ENCODE measurements around the gene KHDC3L. TPM values are rescaled to one million over a fixed set of nuclear protein-coding genes. Genes with fewer than 3 reads are reported as not detected.

The KHDC3L gene
- total and polyA plus RNA-seq, 2 of the 8 experiments (the other 6 are each of a cell fraction or from before 2014, with no cell fraction given): 0.11 TPM; not detected in 1

- Histone ChIP-seq H2BK12ac (ENCODE audit: low read depth, low read length) (peak within 1 kb of the TSS; percentile 60; the same call in 1 of the 2 replicates), H4K8ac (ENCODE audit: extremely low read depth, insufficient read depth, low read length) (no peak within 1 kb of the TSS), H3K36me3 (ENCODE audit: control insufficient read depth in 2 of 4, insufficient read depth in 4 of 4, low read length in 3 of 4) (no peaks in the 10 kb centered on the region), H2AK5ac (ENCODE audit: low read depth, low read length) (no peak within 1 kb of the TSS), H2BK5ac (ENCODE audit: low read depth, low read length) (no peak within 1 kb of the TSS), H3K79me2 (ENCODE audit: control insufficient read depth in 1 of 2, insufficient read depth in 2 of 2, low read length in 2 of 2) (no peaks in the 10 kb centered on the region), H2AFZ (ENCODE audit: low read length) (peak within 1 kb of the TSS; percentile 10; the same call in 1 of the 2 replicates), H4K5ac (ENCODE audit: insufficient read length, low read depth, low read length) (no peak within 1 kb of the TSS), H3K23ac (ENCODE audit: insufficient read length) (no peak within 1 kb of the TSS), H2BK120ac (replicated peaks; ENCODE audit: low read depth, low read length) (peak within 1 kb of the TSS; percentile 59), H3K4ac (replicated peaks; ENCODE audit: insufficient read length, low read depth, low read length) (no peak within 1 kb of the TSS), H3K4me1 (replicated peaks in 1 of 4; ENCODE audit: control insufficient read depth in 3 of 4, insufficient read depth in 4 of 4, low read length in 3 of 4) (peaks cover 0 to 6% (median 2%) of the 10 kb centered on the region in 4 experiments; a peak in 3 of 7 replicates), H3K4me2 (ENCODE audit: insufficient read depth in 1 of 2, low read depth in 2 of 2, low read length in 2 of 2) (no peak within 1 kb of the TSS), H3K9ac (replicated peaks in 1 of 4; ENCODE audit: extremely low read depth in 1 of 4, low read depth in 3 of 4, low read length in 3 of 4) (no peak within 1 kb of the TSS), H4K20me1 (replicated peaks in 1 of 2; ENCODE audit: control insufficient read depth in 1 of 2, insufficient read depth in 2 of 2, low read length in 2 of 2) (no peaks in the 10 kb centered on the region), H3K23me2 (ENCODE audit: low read depth, low read length) (no peaks in the 10 kb centered on the region), H2BK20ac (ENCODE audit: low read length) (peak within 1 kb of the TSS; percentile 40; the same call in 1 of the 2 replicates), H2BK15ac (ENCODE audit: low read length) (no peak within 1 kb of the TSS), H3K18ac (ENCODE audit: extremely low read depth, low read length) (peak within 1 kb of the TSS; percentile 32; the same call in 1 of the 2 replicates), H3K14ac (ENCODE audit: insufficient read length) (no peak within 1 kb of the TSS), H3K27ac (ENCODE audit: low read depth, low read length) (no peak within 1 kb of the TSS), H4K91ac (replicated peaks; ENCODE audit: insufficient read length, low read length) (no peak within 1 kb of the TSS), H3K9me3 (ENCODE audit: insufficient read depth in 2 of 2, low read depth in 1 of 2, low read length in 1 of 2) (peaks cover 0 to 4% of the 10 kb centered on the region in 2 experiments; a peak in 1 of 4 replicates), H3K4me3 (ENCODE audit: extremely low read depth in 1 of 4, insufficient read depth in 2 of 4, low read depth in 3 of 4, low read length in 4 of 4) (no peak within 1 kb of the TSS), H3K56ac (replicated peaks; ENCODE audit: insufficient read length, low read depth, low read length) (no peak within 1 kb of the TSS), H3K27me3 (replicated peaks in 1 of 4; ENCODE audit: control insufficient read depth in 3 of 4, extremely low read depth in 1 of 4, insufficient read depth in 3 of 4, low read length in 3 of 4) (no peaks in the 10 kb centered on the region), H3K79me1 (ENCODE audit: low read depth, low read length) (no peaks in the 10 kb centered on the region)
- FAIRE-seq (no peak), DNase-seq (ENCODE audit: low read depth in 1 of 2, low spot score in 2 of 2) (no peak)
- CTCF ChIA-PET (ENCODE audit: partially characterized antibody): interaction anchor here (1.6 to 1.9 kb wide), 2 partner anchors 42 to 43 kb away, joined by 4 to 6 read pairs; no protein-coding TSS in a partner anchor
- POLR2A ChIA-PET (ENCODE audit: partially characterized antibody): no interaction called here
- TF ChIP-seq TEAD4 (IDR thresholded peaks at IDR 0.05; ENCODE audit: low read depth, low read length) (no peak), KDM1A (IDR thresholded peaks at IDR 0.05; ENCODE audit: borderline replicate concordance, low read length) (no peak), BRCA1 (IDR thresholded peaks at IDR 0.05; ENCODE audit: low read depth, low read length) (no peak), SP1 (IDR thresholded peaks at IDR 0.05; ENCODE audit: low read depth, low read length) (no peak), POU5F1 (IDR thresholded peaks at IDR 0.05; ENCODE audit: low read depth, low read length) (no peak), TAF1 (IDR thresholded peaks at IDR 0.05; ENCODE audit: low read depth, low read length) (no peak), POLR2AphosphoS5 (IDR thresholded peaks at IDR 0.05; ENCODE audit: low read depth, low read length) (no peak), SIN3A (conservative IDR thresholded peaks at IDR 0.05 in 1 of 2, IDR thresholded peaks at IDR 0.05 in 1 of 2; ENCODE audit: low read depth in 1 of 2, low read length in 2 of 2) (no peak), SP2 (IDR thresholded peaks at IDR 0.05; ENCODE audit: low read length) (no peak), TAF7 (optimal IDR thresholded peaks at IDR 0.05; ENCODE audit: borderline replicate concordance, low read depth, low read length) (no peak), MAFK (IDR thresholded peaks at IDR 0.05; ENCODE audit: low read depth, low read length) (no peak), CBX5 (IDR thresholded peaks at IDR 0.05; ENCODE audit: low read depth, low read length) (no peak), SRF (IDR thresholded peaks at IDR 0.05; ENCODE audit: low read depth, low read length) (no peak), BCL11A (IDR thresholded peaks at IDR 0.05; ENCODE audit: low read depth in 2 of 2, low read length in 2 of 2) (no peak), NRF1 (IDR thresholded peaks at IDR 0.05; ENCODE audit: low read depth, low read length) (no peak)
- WGBS, 2 experiments (ENCODE audit: extremely low coverage in 1 of 2, insufficient coverage in 1 of 2, insufficient read length in 1 of 2, insufficient replicate concordance in 2 of 2, low coverage in 1 of 2, low lambda C conversion rate in 2 of 2, missing lambda C conversion rate in 1 of 2): 97% methylated on average over 36 of the region's 36 CpGs; no CpG with 5 or more reads in 1 of the 2 experiments
Measured at GRCh38 chr6:73369563-73369962, 7.1 kb downstream of the KHDC3L start, which contains the start of gene OOEP. Gene OOEP, minus strand, starts transcription at chr6:73369897. Its CDS starts 105 bp downstream, at chr6:73369792.

Data from H1 (cell line).